ENCODE data around the gene C11orf68. TPM values are rescaled to one million over a fixed set of nuclear protein-coding genes. Genes with fewer than 3 reads are reported as not detected.

C11orf68 gene
- total RNA-seq, 1 donor from 2014 or later, result 24.7 TPM

DNA sequence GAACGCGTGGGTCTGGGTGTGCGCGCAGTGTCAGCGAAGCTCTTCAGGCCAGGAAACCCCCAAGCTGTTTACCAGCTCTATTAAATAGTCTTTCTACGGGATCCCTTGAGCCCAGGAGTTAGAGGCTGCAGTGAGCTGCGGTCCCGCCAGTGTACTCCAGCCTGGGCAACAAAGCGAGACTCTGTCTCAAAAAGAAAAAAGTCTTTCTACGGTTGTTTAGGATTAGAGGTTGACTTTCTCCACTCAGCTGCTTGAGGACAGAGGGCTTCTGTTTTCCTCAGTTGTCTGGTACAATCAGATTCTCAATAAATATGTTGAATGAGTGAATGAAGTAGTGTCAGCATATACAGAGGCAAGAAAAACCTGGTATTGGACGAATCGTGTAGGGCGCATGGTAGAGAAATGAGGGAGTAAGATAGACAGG lies 43.3 kb upstream of the C11orf68 start:
- peak overlapping the region; percentile 60 for H3K27ac Mint-ChIP-seq (ENCODE audit: unreplicated experiment)
- no peak for DNase-seq
- H3K4me3 Mint-ChIP-seq (ENCODE audit: unreplicated experiment), result peak overlapping the region; percentile 89
- peaks cover 11% of the 10 kb centered on the region for H3K27me3 Mint-ChIP-seq (ENCODE audit: unreplicated experiment)
- no peaks in the 10 kb centered on the region for H3K36me3 Mint-ChIP-seq (ENCODE audit: unreplicated experiment)
- TF ChIP-seq, protein P1, sequence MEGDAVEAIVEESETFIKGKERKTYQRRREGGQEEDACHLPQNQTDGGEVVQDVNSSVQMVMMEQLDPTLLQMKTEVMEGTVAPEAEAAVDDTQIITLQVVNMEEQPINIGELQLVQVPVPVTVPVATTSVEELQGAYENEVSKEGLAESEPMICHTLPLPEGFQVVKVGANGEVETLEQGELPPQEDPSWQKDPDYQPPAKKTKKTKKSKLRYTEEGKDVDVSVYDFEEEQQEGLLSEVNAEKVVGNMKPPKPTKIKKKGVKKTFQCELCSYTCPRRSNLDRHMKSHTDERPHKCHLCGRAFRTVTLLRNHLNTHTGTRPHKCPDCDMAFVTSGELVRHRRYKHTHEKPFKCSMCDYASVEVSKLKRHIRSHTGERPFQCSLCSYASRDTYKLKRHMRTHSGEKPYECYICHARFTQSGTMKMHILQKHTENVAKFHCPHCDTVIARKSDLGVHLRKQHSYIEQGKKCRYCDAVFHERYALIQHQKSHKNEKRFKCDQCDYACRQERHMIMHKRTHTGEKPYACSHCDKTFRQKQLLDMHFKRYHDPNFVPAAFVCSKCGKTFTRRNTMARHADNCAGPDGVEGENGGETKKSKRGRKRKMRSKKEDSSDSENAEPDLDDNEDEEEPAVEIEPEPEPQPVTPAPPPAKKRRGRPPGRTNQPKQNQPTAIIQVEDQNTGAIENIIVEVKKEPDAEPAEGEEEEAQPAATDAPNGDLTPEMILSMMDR (IDR thresholded peaks at IDR 0.05; ENCODE audit: partially characterized antibody, unreplicated experiment), result no peak
- peaks cover 11% of the 10 kb centered on the region for H3K4me1 Mint-ChIP-seq (ENCODE audit: low read depth, unreplicated experiment)
- H3K9me3 Mint-ChIP-seq (ENCODE audit: unreplicated experiment), result peaks cover 6% of the 10 kb centered on the region

DNA sequence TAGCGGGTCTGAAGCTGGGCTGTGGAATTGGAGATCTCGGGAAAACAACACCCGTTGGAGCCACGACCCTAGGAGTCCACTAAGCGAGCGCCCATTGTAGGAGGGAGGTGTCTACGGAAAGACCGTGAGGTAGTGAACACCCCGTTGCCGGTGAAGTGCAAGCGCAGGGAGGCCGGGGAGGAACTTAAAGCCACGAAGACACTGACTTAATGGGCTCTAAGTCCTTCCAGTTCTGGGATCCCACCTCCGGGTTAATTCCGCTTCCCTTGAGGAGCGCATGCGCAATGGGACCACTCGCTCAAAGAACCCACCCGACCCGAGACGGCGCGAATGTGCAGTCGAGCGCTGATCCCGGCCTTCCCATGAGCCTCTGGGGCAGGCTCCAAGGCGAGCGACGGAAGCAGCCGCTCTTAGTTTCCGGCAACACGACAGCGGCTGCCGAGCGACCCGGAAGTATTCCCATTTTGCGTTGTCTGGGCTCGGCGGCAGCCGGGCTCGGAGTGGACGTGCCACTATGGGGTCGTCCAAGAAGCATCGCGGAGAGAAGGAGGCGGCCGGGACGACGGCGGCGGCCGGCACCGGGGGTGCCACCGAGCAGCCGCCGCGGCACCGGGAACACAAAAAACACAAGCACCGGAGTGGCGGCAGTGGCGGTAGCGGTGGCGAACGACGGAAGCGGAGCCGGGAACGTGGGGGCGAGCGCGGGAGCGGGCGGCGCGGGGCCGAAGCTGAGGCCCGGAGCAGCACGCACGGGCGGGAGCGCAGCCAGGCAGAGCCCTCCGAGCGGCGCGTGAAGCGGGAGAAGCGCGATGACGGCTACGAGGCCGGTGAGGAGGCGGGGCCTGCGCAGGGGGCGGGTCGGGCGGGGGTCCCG lies 42.6 kb upstream of the C11orf68 start, which contains the start of gene SART1:
Gene SART1 (plus strand): TSS at position 468 of the 874 bp plus-strand sequence. CDS start 47 bp downstream, at position 515.
- peak; percentile 98 for DNase-seq
- Mint-ChIP-seq H3K36me3 (ENCODE audit: unreplicated experiment) (no peaks in the 10 kb centered on the region), H3K4me1 (ENCODE audit: low read depth, unreplicated experiment) (peaks cover 11% of the 10 kb centered on the region), H3K9me3 (ENCODE audit: unreplicated experiment) (peaks cover 6% of the 10 kb centered on the region), H3K27me3 (ENCODE audit: unreplicated experiment) (peaks cover 11% of the 10 kb centered on the region), H3K27ac (ENCODE audit: unreplicated experiment) (peak within 1 kb of the TSS; percentile 89), H3K4me3 (ENCODE audit: unreplicated experiment) (peak within 1 kb of the TSS; percentile 95)
- TF ChIP-seq, protein P1 (IDR thresholded peaks at IDR 0.05; ENCODE audit: partially characterized antibody, unreplicated experiment), result no peak

DNA sequence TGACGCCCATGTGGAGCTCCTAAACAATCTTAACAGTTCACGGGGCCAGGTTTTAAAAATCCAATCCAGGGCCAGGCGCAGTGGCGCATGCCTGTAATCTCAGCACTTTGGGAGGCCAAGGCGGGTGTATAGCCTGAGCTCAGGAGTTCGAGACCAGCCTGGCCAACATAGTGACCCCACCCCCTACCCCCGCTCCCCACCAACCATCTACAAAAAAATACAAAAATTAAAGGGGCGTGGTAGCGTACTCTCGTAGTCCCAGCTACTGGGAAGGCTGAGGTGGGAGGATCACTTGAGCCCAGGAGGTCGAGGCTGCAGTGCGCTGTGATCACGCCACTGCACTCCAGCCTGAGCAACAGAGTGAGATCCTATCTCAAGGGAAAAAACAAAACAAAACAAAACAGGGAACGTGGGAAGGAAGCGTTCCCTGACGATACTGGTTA lies 42.0 kb upstream of the C11orf68 start:
- Mint-ChIP-seq H3K36me3 (ENCODE audit: unreplicated experiment) (no peaks in the 10 kb centered on the region), H3K9me3 (ENCODE audit: unreplicated experiment) (peaks cover 6% of the 10 kb centered on the region), H3K27me3 (ENCODE audit: unreplicated experiment) (peaks cover 8% of the 10 kb centered on the region), H3K27ac (ENCODE audit: unreplicated experiment) (peak overlapping the region; percentile 89), H3K4me3 (ENCODE audit: unreplicated experiment) (peak overlapping the region; percentile 95), H3K4me1 (ENCODE audit: low read depth, unreplicated experiment) (peaks cover 11% of the 10 kb centered on the region)
- no peak for DNase-seq
- TF ChIP-seq, protein P1 (IDR thresholded peaks at IDR 0.05; ENCODE audit: partially characterized antibody, unreplicated experiment), result no peak

DNA sequence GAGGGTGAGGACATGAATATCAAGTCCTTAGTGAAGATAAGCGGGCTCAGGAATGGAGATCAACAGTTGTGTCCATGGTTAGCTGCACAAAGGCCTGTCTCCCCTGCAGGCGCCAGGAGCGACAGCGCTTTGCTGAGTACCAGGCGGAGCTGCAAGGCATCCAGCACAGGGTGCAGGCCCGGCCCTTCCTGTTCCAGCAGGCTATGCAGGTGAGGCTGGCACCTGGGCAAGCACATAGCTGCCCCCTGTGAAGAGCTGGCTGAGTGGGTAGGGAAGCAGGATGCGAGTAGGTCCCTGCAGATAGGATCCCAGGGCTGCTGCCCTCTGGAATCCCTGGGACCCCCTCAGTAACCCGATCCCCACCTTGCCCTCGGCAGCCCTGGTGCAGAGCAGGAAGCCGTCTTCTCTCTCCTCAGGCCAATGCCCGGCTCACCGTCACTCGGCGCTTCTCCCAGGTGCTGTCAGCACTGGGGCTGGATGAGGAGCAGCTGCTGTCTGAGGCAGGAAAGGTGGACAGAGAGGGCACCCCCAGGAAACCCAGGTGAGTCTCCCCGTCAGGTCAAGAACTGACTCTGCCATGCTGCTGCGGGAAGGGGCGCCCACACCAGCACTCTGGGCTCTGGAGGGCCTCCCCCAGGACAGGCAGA lies 40.0 kb upstream of the C11orf68 start:
- peaks cover 5% of the 10 kb centered on the region for H3K9me3 Mint-ChIP-seq (ENCODE audit: unreplicated experiment)
- no peak for DNase-seq
- no peak overlapping the region for H3K4me3 Mint-ChIP-seq (ENCODE audit: unreplicated experiment)
- no peaks in the 10 kb centered on the region for H3K36me3 Mint-ChIP-seq (ENCODE audit: unreplicated experiment)
- H3K4me1 Mint-ChIP-seq (ENCODE audit: low read depth, unreplicated experiment), result peaks cover 11% of the 10 kb centered on the region
- TF ChIP-seq, protein P1 (IDR thresholded peaks at IDR 0.05; ENCODE audit: partially characterized antibody, unreplicated experiment), result no peak
- no peak overlapping the region for H3K27ac Mint-ChIP-seq (ENCODE audit: unreplicated experiment)
- H3K27me3 Mint-ChIP-seq (ENCODE audit: unreplicated experiment), result peaks cover 7% of the 10 kb centered on the region
